GM19239 (cell line): ENCODE data around the gene MYO18B.

Source experiments
- DNase-seq: peaks from one replicate; pipeline ENCODE4 v3.0.0; 2011; ENCODE audit warnings: low spot score; ENCODE audit not compliant: insufficient read length
- FAIRE-seq: peaks from 2 replicates; lab custom pipeline; 2011; peaks lifted over from hg19 to GRCh38; lab: Jason Lieb, UNC

The MYO18B gene

DNA sequence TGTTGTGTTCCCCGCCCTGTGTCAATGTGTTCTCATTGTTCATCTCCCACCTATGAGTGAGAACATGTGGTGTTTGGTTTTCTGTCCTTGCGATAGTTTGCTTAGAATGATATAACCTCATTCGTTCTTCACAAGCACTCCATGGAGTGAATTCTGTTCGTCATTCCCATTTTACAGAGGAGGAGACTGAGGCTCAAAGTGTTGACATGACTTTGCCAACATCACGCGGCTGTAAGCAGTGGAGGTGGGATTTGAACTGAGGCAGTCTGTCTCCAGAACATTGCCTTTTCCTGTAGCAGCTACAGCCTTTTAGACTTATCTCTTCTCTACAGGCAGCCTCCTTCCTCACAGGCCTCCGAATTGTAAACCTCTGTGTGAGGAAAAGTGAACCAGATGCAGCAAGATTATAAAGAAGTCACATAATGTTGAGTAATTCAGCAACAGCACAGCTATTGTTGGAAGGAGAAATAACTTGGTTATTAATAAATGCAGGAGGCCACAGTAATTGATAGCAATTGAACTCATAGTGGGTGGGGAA, 74.6 kb downstream of the MYO18B start:
- FAIRE-seq, result no peak
- DNase-seq, result no peak

- FAIRE-seq (no peak), DNase-seq (no peak)
These were observed 75.3 kb downstream of the MYO18B start for GRCh38 chr22:25817092-25817943.

DNA sequence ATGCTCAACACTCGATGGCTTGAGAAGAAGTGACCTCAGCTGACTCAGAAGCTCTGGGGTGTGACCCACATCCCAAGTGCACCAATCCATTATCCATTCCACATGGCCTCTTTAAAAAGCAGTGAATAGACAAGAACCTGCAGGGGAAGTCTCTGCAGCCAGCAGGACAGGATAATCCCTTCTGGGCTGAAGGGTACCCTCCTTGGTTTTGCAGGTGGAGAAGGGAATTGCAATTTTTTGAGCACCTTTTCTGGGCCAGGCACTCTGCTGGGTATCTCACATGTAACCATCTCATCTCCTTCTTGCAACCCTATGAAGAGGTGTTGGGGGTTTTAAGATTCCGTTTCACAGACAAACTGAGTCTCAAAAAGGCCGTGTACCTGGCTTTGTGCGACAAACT, 76.6 kb downstream of the MYO18B start:
- FAIRE-seq (no peak), DNase-seq (no peak)

- no peak for DNase-seq
- FAIRE-seq, result no peak
These were observed 80.4 kb downstream of the MYO18B start for GRCh38 chr22:25822344-25822743.

DNA sequence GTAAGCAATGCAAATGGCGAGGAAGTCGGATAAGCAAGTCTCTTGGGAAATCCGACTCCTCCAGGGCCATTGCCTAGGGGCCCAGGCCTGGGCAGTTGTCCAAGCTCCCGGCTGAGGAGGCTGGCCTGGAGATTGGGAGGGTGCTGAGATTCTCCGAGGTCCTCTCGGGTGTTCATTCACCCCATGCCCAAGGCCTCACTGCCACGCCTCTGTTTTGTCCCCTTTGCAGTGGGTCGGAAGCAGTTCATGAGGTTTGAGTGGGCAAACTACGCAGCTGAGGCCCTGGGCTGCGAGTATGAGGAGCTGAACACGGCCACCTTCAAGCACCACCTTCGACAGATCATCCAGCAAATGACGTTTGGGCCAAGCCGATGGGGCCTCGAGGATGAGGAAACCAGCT, 81.3 kb downstream of the MYO18B start:
- FAIRE-seq (no peak), DNase-seq (no peak)

- FAIRE-seq, result no peak
- DNase-seq, result no peak
These were observed 82.9 kb downstream of the MYO18B start for GRCh38 chr22:25824828-25825423.

DNA sequence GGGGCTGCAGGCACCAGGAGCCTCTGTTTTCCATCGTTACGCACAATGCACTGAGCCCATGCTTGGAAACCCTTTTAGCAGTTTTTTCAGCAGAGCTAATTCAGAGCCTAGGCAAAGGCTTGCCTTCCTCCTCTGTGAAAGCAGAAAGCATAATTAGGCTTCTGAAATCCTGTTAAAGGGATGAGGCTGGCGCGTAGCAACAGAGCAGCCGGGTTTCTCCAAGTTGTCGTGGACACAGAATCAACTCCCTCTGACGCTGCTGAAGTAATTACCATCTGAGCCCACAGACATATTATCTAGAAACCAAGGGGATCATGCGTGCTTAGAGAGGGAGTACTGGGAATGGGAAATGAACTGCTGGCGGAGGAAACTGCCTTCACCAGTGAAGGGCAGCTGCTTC, 85.4 kb downstream of the MYO18B start:
- DNase-seq (no peak), FAIRE-seq (no peak)

GRCh38 chr22:25828422-25828821, 86.4 kb downstream of the MYO18B start:
- FAIRE-seq, result no peak

DNA sequence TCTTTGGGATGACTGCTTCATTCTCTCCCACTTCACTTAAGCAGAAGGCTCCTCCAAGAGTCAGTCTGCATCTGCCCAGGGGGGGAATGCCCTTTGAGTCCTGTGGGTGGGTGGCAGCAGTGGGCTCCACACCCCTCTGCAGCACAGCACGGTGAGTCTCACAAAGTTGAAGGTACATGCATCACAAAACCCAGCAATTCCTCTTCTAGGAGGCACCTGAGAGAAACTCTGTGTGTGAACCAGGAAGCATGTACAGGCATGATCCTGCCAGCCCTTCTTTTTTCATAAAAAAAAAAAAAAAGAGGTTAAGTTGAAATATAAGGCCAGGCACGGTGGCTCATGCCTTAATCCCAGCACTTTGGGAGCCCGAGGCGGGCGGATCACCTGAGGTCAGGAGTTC, 87.2 kb downstream of the MYO18B start:
- no peak for DNase-seq
- FAIRE-seq, result no peak

More at GRCh38 chr22:25828422-25828821, 86.4 kb downstream of the MYO18B start:
- no peak for DNase-seq

DNA sequence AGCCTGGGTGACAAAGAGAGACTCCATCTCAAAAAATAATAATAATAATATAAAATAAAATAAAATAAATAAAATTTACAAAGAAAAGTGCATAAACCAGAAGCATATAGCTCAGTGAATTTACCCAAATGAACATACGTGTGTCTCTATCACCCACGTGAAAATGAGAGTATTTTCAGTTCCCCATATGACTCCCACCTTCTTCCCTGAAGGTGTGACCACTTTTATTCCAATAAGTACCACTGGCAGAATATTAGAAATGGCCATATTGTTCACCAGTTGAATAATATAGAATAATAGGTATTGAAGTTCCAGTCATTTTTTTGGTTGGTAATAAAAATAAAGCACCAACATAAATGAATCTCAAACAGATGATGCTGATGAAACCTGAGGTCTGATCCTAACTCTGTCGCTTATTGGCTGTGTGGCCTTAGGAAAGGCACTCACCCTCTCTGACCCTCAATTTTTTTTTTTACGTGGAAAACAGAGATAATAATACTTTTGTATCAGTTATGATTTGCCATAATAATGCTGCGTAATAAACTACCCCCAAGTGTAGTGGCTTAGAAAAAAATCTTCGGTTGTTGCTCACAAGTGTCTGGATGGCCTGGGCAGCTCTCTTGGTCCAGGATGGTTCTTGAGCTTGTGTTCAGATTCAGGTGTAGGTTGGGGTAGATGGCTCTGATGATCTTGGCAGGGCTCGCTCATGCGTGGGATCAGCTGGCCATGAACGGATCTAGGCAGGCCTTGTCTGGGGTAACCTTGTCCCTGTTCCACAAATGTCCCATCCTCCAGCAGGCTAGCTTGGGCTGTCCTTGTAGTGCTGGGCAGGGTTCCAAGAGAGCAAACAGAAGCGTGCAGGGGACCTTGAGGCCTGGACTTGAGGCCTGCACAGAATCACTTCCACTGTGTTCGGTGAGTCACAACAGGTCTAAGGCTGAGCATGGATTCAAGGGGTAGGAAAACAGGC, 88.1 kb downstream of the MYO18B start:
- FAIRE-seq, result no peak
- no peak for DNase-seq

DNA sequence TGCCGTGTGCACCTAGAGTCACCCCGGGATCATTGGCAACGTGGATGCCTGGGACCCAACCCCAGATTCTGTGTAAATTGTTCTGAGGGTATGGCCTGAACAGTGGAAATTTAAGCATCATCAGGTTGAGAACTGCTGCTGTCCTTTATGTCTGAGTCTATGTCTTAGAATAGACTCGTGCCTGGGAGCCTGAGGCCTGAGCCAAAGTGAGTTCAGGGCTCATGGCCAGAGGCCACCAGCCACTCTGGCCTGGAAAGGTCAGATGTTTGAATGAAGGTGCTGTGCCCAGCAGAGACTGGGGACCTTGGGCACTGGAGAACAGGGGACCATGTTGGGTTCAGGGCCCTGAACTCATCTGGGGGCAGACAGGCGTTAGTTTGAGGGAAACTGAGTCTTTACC, 91.1 kb downstream of the MYO18B start:
- no peak for DNase-seq
- FAIRE-seq, result no peak

DNA sequence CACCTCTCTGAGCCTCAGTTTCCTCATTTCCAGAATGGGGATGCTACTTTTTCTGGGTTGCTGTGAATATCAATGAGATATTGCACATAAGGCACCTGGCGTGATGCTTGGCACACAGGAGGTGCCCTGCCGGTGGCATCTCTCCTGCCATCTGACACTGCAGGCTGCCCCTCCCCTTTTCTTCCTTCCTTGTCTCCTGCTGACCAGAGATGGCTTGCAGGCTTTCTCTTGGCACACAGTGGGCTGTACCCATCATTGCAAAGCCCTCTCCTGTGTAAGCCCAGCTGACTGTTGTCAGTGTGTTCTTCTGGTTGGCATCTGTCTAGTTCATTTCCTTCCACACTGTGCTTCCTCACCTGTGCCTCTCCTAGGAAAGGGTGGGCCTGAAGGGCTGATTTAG, 91.7 kb downstream of the MYO18B start:
- no peak for DNase-seq
- FAIRE-seq, result no peak

DNA sequence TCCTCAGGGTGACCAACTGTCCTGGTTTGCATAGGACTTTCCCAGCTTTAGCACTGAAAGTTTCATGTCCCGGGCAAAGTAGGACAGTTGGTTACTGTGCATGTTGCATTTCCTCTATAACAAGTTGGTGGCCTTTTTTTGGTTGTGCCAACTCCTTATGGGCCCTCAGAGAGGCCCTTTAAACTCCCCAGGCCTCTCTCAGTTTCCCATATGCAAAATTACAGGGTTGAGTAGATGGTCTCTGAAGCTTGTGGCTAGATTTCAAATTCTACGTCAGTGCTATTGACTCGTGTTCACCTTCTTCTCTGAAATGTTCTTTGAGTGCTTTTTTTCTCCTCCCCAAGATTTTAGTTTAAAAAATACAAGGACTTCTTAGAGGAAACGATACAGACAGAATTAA, 92.5 kb downstream of the MYO18B start:
- FAIRE-seq (no peak), DNase-seq (no peak)

DNA sequence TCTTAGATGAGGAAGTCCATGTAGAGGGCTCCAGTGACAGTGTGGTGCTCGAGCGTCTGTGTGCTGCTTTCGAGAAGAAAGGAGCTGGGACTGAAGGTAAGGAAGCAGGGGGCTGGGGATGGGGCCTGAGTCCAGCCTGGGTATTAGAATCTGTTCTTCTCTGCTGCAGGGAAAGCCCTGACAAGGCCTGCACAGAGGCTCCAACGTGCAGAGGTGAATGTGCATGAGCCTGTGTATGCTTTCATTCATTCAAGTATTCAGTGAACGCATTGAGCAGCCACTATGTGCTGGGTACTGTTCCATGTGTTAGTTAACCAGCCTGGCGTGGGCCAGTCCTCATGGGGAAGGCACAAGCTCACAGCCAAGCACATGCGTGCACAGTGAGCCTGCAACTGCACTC, 93.4 kb downstream of the MYO18B start:
- FAIRE-seq, result no peak
- no peak for DNase-seq

DNA sequence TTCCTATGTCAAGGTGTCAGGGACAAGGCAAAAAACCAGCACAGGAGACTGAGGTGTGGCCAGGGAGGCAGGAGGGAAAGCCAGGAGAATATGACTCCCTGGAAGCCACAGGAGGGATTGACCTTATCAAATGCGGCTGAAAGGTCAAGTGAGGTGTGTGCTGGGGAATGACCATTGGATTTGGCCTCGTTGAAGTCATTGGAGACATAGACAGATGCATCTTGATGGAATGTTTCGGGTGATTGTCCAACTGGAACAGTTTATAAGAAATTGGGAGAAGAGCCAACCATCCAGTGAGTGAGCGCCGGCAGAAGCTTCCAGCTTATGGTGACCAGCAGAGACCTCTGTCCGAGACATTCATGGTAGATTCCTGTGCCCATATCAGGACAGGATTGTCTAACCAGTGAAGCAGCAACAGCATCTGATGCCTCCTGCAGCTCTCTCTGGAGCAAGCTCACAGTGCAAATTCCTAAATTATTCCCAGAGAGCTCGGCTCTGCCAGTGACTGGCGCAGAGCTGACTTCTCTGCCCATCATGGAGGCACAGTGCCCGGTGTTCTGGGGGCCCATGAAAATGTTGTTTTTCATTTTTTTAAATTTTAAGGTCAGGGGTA, 95.4 kb downstream of the MYO18B start:
- FAIRE-seq, result no peak

GRCh38 chr22:25838960-25839741, 97.2 kb downstream of the MYO18B start:
- FAIRE-seq, result no peak

More for the DNA sequence above, 95.4 kb downstream of the MYO18B start:
- DNase-seq, result no peak

GRCh38 chr22:25839755-25840154, 97.8 kb downstream of the MYO18B start:
- DNase-seq (no peak), FAIRE-seq (no peak)

More at GRCh38 chr22:25838960-25839741, 97.2 kb downstream of the MYO18B start:
- no peak for DNase-seq

- no peak for FAIRE-seq
These were observed 98.2 kb downstream of the MYO18B start for GRCh38 chr22:25840167-25840566.

DNA sequence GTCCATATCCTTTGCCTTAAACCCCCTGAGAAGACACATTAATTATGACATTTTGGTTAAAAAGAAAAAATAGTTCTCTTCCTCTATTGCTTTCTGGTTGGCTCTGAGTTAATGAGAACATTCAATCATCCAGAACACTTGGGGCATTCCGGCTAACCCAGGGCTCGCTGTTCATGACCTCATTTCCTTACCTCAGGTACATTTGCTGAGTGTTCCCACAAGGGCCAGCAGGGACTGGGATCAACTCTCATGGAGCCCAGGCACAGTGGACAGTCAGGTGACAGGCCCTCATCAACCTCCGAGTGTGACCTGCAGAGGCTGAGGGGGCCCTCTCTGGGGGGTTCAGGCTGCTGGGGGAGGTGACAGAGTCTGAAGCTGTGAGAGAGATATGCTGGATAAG, 98.9 kb downstream of the MYO18B start:
- no peak for FAIRE-seq
- no peak for DNase-seq

More at GRCh38 chr22:25840167-25840566, 98.2 kb downstream of the MYO18B start:
- no peak for DNase-seq
